HL-60/S4 treated with phorbol 12-myristate 13-acetate at 8.2 ng/mL for 4 days and 3 days (cell line): Measurements from ENCODE around the gene CCR5AS.
"Not testable (repeated sequence)": the region's sequence is repeated elsewhere in the genome, so short reads cannot be mapped to it uniquely, and the experiment has no call there.

ENCODE experiments used
- in situ Hi-C: fragments of 300-500 bp; cut with MboI; formaldehyde crosslinking; loops from 2 replicates; pipeline ENCODE4 v1.15.0; 2022; ENCODE audit warnings: low sequenced_read_pairs

The CCR5AS gene

DNA sequence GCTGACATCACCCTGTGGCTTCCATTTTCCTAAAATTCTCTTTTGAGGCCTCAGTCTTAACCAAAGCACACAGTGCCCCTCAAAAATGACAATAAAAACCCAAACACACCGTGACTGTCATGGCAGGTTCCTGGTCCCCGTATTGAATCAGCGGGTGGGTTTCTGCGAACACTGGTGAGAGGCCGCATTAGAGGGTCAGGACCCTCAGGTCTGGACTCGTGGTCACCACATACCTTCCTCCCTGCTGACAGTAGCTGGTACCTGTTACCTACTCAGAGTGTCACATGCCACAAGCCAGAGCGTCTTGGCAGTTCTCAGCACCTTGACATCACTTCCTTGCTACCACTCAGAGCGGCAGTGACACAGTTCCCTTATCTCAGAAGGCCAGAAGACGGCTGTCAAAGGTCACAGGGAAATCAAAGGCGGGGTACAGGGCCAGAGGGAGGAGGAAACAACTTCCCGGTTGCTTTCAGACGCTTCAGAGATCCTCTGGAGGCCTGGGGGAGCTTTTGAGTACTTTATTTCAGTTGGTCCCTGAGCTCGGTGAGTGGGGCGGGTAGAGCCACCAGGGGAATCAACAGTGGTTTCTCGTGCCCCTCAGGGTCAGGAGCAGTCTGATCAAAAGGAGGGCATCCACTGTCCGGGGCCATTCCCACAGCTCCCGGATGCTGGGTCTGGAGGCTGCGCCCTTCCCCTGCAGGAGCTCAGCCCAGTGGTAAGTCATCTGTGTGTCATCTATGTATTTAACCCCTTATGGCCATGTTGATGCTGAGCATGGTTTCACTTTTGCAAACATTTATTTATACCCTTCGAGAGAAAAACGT, at the start of gene CCR5AS, which contains the start of gene CCRL2:
Gene CCR5AS (minus strand): TSS at position 279 of the 824 bp plus-strand sequence.
Gene CCRL2 (plus strand): TSS at position 472 of the 824 bp plus-strand sequence. CDS start 821 bp downstream, outside the sequence.
- in situ Hi-C loops = no loop called here

GRCh38 chr3:46456118-46456517, 49.3 kb upstream of the CCR5AS start:
- in situ Hi-C loops = no loop called here

- in situ Hi-C loops = no loop called here
Measured at GRCh38 chr3:46455231-46456115, 48.6 kb upstream of the CCR5AS start.

DNA sequence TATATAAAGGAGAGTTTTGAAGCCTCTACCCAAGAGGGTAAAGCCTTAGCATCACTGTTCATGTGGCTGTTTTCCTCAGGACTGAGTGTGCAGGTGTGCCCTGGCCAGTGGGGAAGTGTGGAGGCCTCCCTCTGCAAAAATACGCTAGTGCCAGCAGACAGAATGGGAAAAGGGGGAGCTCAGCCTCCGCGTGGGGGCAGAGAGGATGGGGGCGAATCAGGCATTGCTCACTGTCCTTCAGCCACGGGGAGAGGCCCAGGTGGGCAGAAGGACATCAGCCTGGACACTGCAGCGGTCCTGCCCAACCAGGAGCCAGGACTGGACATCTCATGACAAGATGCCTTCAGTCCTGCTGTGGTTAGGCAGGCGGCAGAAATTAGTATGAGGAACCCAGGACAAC, 47.7 kb upstream of the CCR5AS start:
- in situ Hi-C loops = no loop called here

DNA sequence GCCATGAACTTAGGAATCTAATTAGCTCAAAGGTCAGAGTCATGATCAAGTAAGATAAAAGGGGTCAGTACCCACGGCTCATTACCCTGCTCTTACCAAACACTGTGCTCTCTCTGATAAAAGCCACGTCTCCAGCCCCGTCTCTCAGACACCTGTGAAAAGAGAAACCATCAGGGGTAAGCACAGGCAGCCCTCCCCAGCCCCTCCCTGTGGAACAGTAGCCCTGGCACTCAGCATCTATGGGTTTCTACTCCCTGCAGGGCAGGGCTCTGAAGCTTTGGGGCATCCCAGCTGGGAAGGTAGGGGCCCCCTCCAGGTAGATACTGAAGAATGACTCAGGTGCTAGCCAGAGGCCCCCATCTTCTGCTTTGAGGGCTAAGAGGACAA, 47.3 kb upstream of the CCR5AS start:
- in situ Hi-C loops = no loop called here

- in situ Hi-C loops = no loop called here
Measured at GRCh38 chr3:46453526-46454208, 46.8 kb upstream of the CCR5AS start.

- in situ Hi-C loops = no loop called here
Measured at GRCh38 chr3:46449755-46450552, 43.1 kb upstream of the CCR5AS start.

DNA sequence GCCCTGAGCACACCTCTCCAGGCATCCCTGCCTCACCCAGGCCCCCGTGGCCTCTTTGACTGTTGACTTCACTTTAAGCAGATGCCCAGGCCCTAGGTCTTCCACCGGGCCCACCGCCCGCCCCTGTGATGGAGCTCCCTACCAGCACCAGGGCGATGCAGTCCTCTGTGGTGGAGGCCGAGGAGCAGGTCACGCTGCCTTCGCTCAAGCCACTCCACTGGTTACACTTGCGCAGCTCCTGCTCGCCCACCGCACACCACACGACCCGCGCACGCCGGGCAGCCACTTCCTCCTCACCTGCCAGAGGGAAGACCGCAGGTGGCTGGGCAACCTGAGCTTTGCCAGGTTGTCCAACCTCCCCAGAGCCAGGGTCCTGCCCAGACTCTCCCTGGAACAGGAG, 41.9 kb upstream of the CCR5AS start:
- in situ Hi-C loops = no loop called here

GRCh38 chr3:46447228-46447985, 40.5 kb upstream of the CCR5AS start:
- in situ Hi-C loops = no loop called here

DNA sequence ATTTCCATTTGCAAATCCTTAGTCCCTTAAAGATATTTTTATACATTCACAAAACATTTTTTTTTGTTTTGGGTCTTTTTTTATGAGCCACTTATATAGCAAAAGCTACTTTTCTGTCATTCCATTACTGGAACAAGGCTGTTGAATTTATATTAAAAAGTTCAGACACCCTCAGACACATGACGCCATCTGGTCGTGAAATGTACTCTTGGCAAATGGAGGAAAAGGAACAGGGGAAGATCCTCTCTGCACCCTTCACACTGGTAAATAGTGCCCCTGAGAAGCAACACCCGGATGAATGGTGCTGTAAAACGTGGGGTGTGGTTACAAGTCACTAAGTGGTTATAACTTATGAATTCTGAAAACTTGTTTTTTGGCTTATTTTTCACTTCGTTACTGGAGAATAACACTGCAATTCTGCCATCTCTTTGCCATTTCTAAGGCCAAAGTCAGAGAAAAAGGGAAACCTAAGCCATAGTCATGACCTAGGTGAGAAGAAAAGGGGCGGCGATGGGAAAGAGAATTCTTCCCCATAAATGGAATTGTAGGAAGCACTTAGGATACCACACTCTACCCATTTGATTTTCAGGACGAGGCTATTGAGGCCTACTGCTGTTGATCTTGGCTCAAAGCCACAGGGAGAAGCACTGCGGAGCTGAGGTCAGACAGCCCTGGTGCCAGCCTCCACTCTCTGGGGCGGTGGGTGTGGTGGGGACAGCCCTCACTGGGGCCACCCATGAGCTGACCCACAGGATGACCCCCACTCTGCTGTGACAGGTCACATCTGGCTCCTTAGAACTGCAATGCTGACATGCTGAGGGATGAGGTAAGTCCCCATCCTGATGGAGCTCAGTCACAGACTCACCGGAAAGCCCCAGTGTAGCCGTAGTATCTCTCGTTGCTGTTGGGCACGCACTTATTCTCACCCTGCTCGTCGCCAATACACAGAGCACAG, 36.0 kb upstream of the CCR5AS start:
- in situ Hi-C loops = no loop called here

DNA sequence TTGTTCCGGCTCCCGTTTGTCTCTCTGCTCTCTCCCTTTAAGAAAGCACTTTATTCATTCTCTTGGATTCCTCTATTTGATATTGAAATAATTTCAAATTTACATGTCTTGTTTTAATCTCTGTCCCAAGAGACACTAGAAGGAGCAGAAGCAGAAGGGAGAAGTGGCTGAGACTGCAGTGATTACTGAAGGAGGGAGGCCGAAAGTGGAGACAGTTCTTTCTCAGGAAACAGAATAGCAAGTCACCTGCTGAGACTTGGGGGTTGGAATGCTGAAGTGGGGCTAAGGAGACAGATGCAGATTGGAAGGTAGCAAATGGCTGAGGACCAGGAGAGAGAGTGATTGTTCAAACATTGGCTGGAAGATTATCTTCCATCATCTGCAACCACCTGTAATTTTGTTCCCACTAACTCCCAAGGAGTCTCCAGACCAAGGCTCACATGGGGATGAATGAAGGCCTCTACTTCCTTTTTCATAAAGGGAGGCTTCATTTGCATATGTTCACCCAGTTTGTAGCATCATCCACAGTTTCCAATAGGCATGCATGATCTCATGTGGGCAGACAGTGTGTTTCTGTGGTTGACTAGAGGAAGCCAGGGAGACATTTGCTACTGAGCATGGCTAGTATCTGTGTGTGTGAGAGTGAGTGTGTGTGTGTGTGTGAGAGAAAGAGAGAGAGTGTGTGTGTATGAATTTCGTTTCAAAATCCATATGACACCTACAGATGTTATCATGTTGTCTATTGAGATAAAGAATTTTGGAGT, 33.8 kb upstream of the CCR5AS start:
- in situ Hi-C loops = no loop called here

- in situ Hi-C loops = no loop called here
Measured at GRCh38 chr3:46438831-46439230, 32.0 kb upstream of the CCR5AS start.

- in situ Hi-C loops = no loop called here
Measured at GRCh38 chr3:46435081-46435726, 28.3 kb upstream of the CCR5AS start.

DNA sequence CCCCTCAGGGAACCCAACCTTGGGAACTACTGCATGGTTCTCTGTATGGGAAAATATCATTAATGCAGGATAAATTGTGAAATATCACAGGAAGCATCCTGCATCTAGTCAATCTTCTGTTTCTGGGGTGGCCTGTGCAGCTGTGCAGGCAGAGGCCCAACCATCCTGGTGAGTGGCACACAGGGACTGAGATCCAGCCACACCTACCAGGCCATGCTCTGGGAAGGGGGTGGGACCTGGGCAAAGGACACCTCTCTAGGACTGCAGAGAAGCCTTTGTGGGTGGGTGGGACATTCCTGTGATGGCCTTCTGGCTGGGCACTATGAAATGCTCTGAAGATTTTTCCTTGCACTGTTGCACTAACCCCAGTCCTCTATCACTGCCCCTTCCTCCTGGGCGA, 27.0 kb upstream of the CCR5AS start:
- in situ Hi-C loops = no loop called here

- in situ Hi-C loops = not testable (repeated sequence)
Measured at GRCh38 chr3:46433118-46433517, 26.3 kb upstream of the CCR5AS start.

- in situ Hi-C loops = not testable (repeated sequence)
Measured at GRCh38 chr3:46431905-46432304, 25.0 kb upstream of the CCR5AS start.

DNA sequence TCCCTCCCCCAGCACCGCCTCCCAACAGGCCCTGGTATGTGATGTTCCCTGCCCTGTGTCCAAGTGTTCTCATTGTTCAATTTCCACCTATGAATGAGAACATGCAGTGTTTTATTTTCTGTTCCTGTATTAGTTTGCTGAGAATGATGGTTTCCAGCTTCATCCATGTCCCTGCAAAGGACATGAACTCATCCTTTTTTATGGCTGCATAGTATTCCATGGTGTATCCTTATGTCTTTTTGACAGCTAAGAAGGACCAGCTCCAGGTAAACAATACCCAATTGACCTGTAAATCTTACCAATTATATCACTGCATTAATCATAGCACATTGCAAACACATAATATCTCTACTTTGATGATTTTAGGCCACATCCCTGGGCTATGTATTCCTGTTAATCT, 24.0 kb upstream of the CCR5AS start:
- in situ Hi-C loops = not testable (repeated sequence)
